ENCODE measurements around the gene PTPRD. TPM values are rescaled to one million over a fixed set of nuclear protein-coding genes. Genes with fewer than 3 reads are reported as not detected.

The PTPRD gene
- total RNA-seq, 1 experiment from 2014 or later: 4.5 TPM

- no peak for DNase-seq (ENCODE audit: low read depth)
Observed at GRCh38 chr9:8436786-8437185, 2176.0 kb downstream of the PTPRD start.

GRCh38 chr9:8434621-8435020 lies 2178.2 kb downstream of the PTPRD start:
- DNase-seq (ENCODE audit: low read depth): no peak

GRCh38 chr9:8432224-8432623 lies 2180.6 kb downstream of the PTPRD start:
- DNase-seq (ENCODE audit: low read depth): no peak

GRCh38 chr9:8431505-8431904 lies 2181.3 kb downstream of the PTPRD start:
- DNase-seq (ENCODE audit: low read depth): no peak

- no peak for DNase-seq (ENCODE audit: low read depth)
Observed at GRCh38 chr9:8430945-8431344, 2181.9 kb downstream of the PTPRD start.

GRCh38 chr9:8429768-8430167 lies 2183.0 kb downstream of the PTPRD start:
- no peak for DNase-seq (ENCODE audit: low read depth)

- DNase-seq (ENCODE audit: low read depth): no peak
Observed at GRCh38 chr9:8429157-8429556, 2183.6 kb downstream of the PTPRD start.

- no peak for DNase-seq (ENCODE audit: low read depth)
Observed at GRCh38 chr9:8428389-8428788, 2184.4 kb downstream of the PTPRD start.

GRCh38 chr9:8424786-8425410 lies 2187.9 kb downstream of the PTPRD start:
- no peak for DNase-seq (ENCODE audit: low read depth)

- no peak for DNase-seq (ENCODE audit: low read depth)
Observed at GRCh38 chr9:8420416-8420815, 2192.4 kb downstream of the PTPRD start.

GRCh38 chr9:8419596-8420275 lies 2193.1 kb downstream of the PTPRD start:
- DNase-seq (ENCODE audit: low read depth): no peak

GRCh38 chr9:8417341-8417740 lies 2195.5 kb downstream of the PTPRD start:
- no peak for DNase-seq (ENCODE audit: low read depth)

GRCh38 chr9:8412327-8412726 lies 2200.5 kb downstream of the PTPRD start:
- DNase-seq (ENCODE audit: low read depth): no peak

- DNase-seq (ENCODE audit: low read depth): no peak
Observed at GRCh38 chr9:8408575-8409190, 2204.1 kb downstream of the PTPRD start.

GRCh38 chr9:8401961-8402705 lies 2210.7 kb downstream of the PTPRD start:
- DNase-seq (ENCODE audit: low read depth): no peak

GRCh38 chr9:8400378-8400777 lies 2212.4 kb downstream of the PTPRD start:
- no peak for DNase-seq (ENCODE audit: low read depth)

- DNase-seq (ENCODE audit: low read depth): no peak
Observed at GRCh38 chr9:8395022-8395421, 2217.8 kb downstream of the PTPRD start.

GRCh38 chr9:8394341-8394740 lies 2218.5 kb downstream of the PTPRD start:
- no peak for DNase-seq (ENCODE audit: low read depth)

GRCh38 chr9:8392866-8393265 lies 2219.9 kb downstream of the PTPRD start:
- no peak for DNase-seq (ENCODE audit: low read depth)

- DNase-seq (ENCODE audit: low read depth): no peak
Observed at GRCh38 chr9:8391566-8391965, 2221.2 kb downstream of the PTPRD start.

- DNase-seq (ENCODE audit: low read depth): no peak
Observed at GRCh38 chr9:8391132-8391531, 2221.7 kb downstream of the PTPRD start.

- no peak for DNase-seq (ENCODE audit: low read depth)
Observed at GRCh38 chr9:8390571-8390970, 2222.2 kb downstream of the PTPRD start.

GRCh38 chr9:8389531-8389930 lies 2223.3 kb downstream of the PTPRD start:
- DNase-seq (ENCODE audit: low read depth): no peak
